ENCODE data around the gene DDX21. TPM values are rescaled to one million over a fixed set of nuclear protein-coding genes. Genes with fewer than 3 reads are reported as not detected.

DDX21 gene
- total and polyA plus RNA-seq, 9 of the 15 experiments (the other 6 are each of a cell fraction or from before 2014, with no cell fraction given), result 143 to 365 (median 281) TPM

- TF ChIP-seq, protein P1, sequence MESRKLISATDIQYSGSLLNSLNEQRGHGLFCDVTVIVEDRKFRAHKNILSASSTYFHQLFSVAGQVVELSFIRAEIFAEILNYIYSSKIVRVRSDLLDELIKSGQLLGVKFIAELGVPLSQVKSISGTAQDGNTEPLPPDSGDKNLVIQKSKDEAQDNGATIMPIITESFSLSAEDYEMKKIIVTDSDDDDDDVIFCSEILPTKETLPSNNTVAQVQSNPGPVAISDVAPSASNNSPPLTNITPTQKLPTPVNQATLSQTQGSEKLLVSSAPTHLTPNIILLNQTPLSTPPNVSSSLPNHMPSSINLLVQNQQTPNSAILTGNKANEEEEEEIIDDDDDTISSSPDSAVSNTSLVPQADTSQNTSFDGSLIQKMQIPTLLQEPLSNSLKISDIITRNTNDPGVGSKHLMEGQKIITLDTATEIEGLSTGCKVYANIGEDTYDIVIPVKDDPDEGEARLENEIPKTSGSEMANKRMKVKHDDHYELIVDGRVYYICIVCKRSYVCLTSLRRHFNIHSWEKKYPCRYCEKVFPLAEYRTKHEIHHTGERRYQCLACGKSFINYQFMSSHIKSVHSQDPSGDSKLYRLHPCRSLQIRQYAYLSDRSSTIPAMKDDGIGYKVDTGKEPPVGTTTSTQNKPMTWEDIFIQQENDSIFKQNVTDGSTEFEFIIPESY (CRISPR knock-in tag; IDR thresholded peaks at IDR 0.05), result 0 out of 2 replicates have a peak, but pooled peaks have one; percentile 6
- no peak for TF ChIP-seq ZNF79 (CRISPR knock-in tag; IDR thresholded peaks at IDR 0.05; ENCODE audit: low read depth)
- peak; percentile 60; the same call in 1 of the 2 replicates for TF ChIP-seq FOXM1 (IDR thresholded peaks at IDR 0.05; ENCODE audit: low read depth)
- TF ChIP-seq FOXM1 (CRISPR knock-in tag; IDR thresholded peaks at IDR 0.05; ENCODE audit: low read depth), result peak; percentile 82; the same call in 1 of the 2 replicates
- no peak for TF ChIP-seq ZNF354B (CRISPR knock-in tag; IDR thresholded peaks at IDR 0.05)
- no peak for TF ChIP-seq ZNF124 (CRISPR knock-in tag; IDR thresholded peaks at IDR 0.05)
- TF ChIP-seq, protein P2, sequence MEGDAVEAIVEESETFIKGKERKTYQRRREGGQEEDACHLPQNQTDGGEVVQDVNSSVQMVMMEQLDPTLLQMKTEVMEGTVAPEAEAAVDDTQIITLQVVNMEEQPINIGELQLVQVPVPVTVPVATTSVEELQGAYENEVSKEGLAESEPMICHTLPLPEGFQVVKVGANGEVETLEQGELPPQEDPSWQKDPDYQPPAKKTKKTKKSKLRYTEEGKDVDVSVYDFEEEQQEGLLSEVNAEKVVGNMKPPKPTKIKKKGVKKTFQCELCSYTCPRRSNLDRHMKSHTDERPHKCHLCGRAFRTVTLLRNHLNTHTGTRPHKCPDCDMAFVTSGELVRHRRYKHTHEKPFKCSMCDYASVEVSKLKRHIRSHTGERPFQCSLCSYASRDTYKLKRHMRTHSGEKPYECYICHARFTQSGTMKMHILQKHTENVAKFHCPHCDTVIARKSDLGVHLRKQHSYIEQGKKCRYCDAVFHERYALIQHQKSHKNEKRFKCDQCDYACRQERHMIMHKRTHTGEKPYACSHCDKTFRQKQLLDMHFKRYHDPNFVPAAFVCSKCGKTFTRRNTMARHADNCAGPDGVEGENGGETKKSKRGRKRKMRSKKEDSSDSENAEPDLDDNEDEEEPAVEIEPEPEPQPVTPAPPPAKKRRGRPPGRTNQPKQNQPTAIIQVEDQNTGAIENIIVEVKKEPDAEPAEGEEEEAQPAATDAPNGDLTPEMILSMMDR (IDR thresholded peaks at IDR 0.05 in 2 of 3, conservative IDR thresholded peaks at IDR 0.05 in 1 of 3; ENCODE audit: insufficient read depth in 2 of 3, low read depth in 1 of 3, low read length in 3 of 3), result peak; percentile 85 to 97 (median 94)
- peak; percentile 90 for TF ChIP-seq TBP (optimal IDR thresholded peaks at IDR 0.05; ENCODE audit: low read depth, low read length)
- TF ChIP-seq RBFOX2 (IDR thresholded peaks at IDR 0.05; ENCODE audit: low read depth, low read length), result peak; percentile 97
- TF ChIP-seq ZNF318 (IDR thresholded peaks at IDR 0.05; ENCODE audit: borderline replicate concordance in 1 of 2, low read depth in 1 of 2), result no peak
- TF ChIP-seq ZBTB8A (IDR thresholded peaks at IDR 0.05; ENCODE audit: partially characterized antibody), result no peak
- peak; percentile 65; the same call in 1 of the 2 replicates for TF ChIP-seq ERF (CRISPR knock-in tag; IDR thresholded peaks at IDR 0.05)
- TF ChIP-seq, protein P3, sequence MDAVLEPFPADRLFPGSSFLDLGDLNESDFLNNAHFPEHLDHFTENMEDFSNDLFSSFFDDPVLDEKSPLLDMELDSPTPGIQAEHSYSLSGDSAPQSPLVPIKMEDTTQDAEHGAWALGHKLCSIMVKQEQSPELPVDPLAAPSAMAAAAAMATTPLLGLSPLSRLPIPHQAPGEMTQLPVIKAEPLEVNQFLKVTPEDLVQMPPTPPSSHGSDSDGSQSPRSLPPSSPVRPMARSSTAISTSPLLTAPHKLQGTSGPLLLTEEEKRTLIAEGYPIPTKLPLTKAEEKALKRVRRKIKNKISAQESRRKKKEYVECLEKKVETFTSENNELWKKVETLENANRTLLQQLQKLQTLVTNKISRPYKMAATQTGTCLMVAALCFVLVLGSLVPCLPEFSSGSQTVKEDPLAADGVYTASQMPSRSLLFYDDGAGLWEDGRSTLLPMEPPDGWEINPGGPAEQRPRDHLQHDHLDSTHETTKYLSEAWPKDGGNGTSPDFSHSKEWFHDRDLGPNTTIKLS (IDR thresholded peaks at IDR 0.05; ENCODE audit: borderline replicate concordance, low read depth), result peak; percentile 87
These were observed 32.8 kb downstream of the DDX21 start, which contains the start of gene KIFBP (continued) for GRCh38 chr10:68988530-68989316.

Data from K562 (cell line).